ENCODE results near the gene AUP1. TPM values are rescaled to one million over a fixed set of nuclear protein-coding genes. Genes with fewer than 3 reads are reported as not detected.
"Not testable (repeated sequence)": the region's sequence is repeated elsewhere in the genome, so short reads cannot be mapped to it uniquely, and the experiment has no call there.

Gene AUP1
- polyA plus RNA-seq, 1 donor from 2014 or later, result 108 TPM

DNA sequence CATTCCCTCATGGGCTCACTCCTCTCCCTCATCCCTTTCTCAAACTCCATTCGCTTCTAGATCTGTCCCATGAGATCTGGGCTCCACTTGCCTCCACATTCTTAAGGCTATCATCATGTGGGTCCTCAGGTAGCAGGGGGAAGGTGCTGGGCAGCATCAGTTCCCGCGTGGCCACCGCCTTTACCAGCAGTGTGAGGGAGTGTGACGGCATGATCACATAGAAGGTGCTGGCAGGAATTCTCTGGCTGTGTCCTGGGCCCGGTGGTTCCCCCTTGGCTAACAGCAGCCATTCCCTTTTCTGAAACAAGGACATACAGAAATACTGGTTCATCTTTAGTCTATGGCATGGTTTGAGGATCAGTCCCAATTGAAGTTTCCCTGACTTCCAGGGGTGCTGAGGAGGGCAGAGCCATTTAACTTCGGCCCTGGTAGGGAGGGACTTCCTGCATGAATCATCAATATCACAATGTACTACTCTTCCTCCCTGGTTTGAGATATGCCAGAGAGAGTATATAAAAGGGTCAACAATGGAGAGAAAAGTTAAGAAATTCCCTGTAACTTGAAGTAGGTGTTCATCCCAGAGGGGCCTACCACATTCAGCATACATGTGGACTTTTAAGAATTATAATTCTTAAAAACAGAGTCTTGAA lies 32.7 kb upstream of the AUP1 start:
- H3K4me3 Mint-ChIP-seq, result no peak overlapping the region
- H3K27me3 Mint-ChIP-seq, result peaks cover 3% of the 10 kb centered on the region
- H3K36me3 Mint-ChIP-seq, result peaks cover 5% of the 10 kb centered on the region
- H3K4me1 Mint-ChIP-seq, result peaks cover 0 to 2% (median 0%) of the 10 kb centered on the region in 3 donors
- no peaks in the 10 kb centered on the region for H3K9me3 Mint-ChIP-seq
- no peak overlapping the region for H3K27ac Mint-ChIP-seq

DNA sequence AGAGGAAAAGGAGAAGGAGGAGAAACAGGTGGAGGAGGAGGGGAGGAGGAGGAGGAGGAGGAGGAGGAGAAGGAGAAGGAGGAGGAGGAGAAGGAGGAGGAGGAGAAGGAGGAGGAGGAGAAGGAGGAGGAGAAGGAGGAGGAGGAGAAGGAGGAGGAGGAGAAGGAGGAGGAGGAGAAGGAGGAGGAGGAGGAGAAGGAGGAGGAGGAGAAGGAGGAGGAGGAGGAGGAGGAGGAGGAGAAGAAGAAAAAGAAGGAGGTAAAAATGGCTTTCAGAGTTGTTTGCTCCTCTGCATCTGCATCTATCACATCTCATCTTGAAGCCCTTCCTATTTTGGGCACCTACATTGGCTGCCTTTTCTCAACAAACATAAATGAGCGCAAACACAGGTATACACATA lies 31.5 kb upstream of the AUP1 start:
- H3K4me3 Mint-ChIP-seq, H3K4me1 Mint-ChIP-seq, H3K36me3 Mint-ChIP-seq, H3K27me3 Mint-ChIP-seq, H3K27ac Mint-ChIP-seq, H3K9me3 Mint-ChIP-seq: not testable (repeated sequence)

DNA sequence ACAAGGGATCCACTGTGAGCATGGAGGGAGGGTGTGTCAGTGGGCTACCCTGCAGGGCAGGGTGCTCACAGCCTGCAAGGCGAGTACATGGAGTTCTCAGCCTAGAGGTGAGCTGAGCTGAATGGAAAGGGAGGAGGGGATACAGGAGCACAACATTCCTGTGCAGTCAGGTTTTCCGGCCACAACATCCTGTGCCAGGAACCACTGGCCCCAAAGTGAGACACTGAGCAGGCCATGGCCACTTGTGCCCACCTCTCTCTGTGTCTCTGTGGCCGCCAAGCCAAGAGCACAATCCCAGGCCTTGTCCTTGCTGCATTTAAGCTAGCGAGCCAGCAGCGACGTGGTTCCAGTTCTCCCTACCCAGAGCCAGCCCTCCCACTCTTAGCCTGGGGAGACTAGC lies 31.1 kb upstream of the AUP1 start:
- Mint-ChIP-seq H3K27me3 (peaks cover 3% of the 10 kb centered on the region), H3K36me3 (peaks cover 4% of the 10 kb centered on the region), H3K4me1 (peaks cover 0 to 6% (median 4%) of the 10 kb centered on the region in 3 donors), H3K27ac (no peak overlapping the region), H3K4me3 (no peak overlapping the region), H3K9me3 (no peaks in the 10 kb centered on the region)

DNA sequence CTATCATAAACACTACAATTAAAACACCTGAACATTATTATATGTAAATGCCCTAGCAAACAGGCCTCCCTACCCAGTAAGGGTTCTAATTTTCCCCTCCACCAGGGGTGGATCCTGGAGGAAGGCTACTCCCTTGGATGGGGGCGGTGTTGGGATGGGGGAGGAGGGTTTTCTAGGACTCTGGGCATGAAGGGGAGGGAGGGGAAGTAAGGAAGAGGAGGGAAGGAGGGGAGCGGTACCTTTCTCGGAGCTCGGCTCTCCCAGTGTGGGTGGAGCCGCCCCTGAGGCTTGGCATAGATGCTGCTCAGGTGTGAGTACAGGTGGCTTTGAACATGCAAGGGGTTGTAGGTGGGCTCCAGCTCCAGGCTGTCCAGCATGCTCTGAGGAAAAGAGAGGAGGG lies 30.4 kb upstream of the AUP1 start:
- Mint-ChIP-seq H3K36me3 (peaks cover 4% of the 10 kb centered on the region), H3K27ac (peak overlapping the region in 1 of 3 donors; percentile 76), H3K9me3 (no peaks in the 10 kb centered on the region), H3K4me1 (peaks cover 5 to 8% (median 7%) of the 10 kb centered on the region in 3 donors), H3K27me3 (peaks cover 3% of the 10 kb centered on the region), H3K4me3 (no peak overlapping the region)

DNA sequence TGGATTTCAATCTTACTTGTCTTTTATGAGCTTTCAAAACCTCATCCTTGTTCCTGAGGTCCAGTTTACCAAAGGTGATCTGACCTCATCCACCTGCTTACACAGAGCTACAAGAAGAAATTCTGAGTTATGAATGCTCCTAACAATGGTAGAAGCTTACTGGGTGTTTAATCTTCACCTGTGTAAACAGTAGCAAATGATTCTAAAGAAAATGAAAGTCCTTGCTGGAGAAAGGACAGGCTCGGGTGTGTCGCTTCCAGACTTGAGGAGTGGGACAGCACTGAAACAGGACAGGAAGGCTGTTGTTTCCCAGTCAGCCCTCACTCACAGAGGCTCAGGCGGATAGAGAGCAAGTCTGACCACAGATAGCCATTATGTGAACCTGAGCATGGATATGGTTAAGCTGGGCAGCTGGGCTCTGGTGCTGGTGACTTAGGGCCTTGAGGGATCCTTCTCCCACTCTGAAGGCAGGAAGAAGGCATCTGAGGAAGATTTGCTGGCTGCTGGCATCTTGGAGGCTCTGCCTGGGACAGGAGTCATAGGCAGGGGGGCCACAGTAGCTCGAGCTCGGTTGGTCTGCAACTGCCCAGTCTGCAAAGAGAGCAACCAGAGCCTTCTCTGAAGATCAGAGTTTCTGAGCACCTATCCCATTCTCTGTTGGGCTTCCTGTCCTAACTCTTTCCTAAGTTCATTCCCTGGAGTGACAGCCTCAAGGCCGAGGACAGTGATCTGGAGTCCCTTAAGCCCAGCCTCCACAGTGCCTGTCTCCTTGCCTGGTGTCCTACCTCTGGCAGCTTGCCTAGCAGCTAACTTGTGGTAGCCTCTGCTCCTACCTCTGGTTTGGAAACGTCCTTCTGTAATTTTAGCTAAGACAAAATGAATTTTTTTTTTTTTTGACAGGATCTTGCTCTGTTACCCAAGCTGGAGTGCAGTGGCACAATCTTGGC lies 29.1 kb upstream of the AUP1 start:
- Mint-ChIP-seq H3K4me1 (peaks cover 8 to 9% (median 8%) of the 10 kb centered on the region in 3 donors), H3K4me3 (peak overlapping the region in 1 of 4 donors; percentile 50), H3K27ac (peak overlapping the region in 2 of 3 donors; percentile 13 to 51), H3K36me3 (peaks cover 2% of the 10 kb centered on the region), H3K9me3 (no peaks in the 10 kb centered on the region), H3K27me3 (peaks cover 3% of the 10 kb centered on the region)

GRCh38 chr2:74556831-74557370 lies 27.4 kb upstream of the AUP1 start:
- Mint-ChIP-seq H3K9me3 (no peaks in the 10 kb centered on the region), H3K36me3 (peaks cover 2% of the 10 kb centered on the region), H3K27ac (peak overlapping the region in 1 of 3 donors; percentile 73), H3K27me3 (peaks cover 5% of the 10 kb centered on the region), H3K4me3 (peak overlapping the region in 2 of 4 donors; percentile 58 to 94), H3K4me1 (peaks cover 14% of the 10 kb centered on the region in 3 donors)

DNA sequence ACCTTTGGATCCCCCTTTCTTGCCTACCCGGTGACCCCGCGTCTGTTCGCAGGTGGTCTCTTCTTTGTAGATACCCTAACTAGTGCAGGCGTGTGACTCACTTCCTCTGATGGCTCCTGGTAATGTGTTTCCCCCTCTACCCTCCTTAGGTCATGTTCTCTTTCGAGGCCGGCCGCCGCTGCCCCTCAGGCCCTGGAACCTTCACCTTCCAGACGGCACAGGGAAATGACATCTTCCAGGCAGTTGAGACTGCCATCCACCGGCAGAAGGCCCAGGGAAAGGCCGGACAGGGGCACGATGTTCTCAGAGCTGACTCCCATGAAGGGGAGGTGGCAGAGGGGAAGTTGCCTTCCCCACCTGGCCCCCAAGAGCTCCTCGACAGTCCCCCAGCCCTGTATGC lies 26.7 kb upstream of the AUP1 start:
- Mint-ChIP-seq H3K4me1 (peaks cover 14 to 16% (median 14%) of the 10 kb centered on the region in 3 donors), H3K27me3 (peaks cover 5% of the 10 kb centered on the region)

GRCh38 chr2:74555610-74556103 lies 26.2 kb upstream of the AUP1 start:
- H3K27ac Mint-ChIP-seq, result peak overlapping the region; percentile 87 to 94 (median 92)
- H3K36me3 Mint-ChIP-seq, result no peaks in the 10 kb centered on the region
- peaks cover 5% of the 10 kb centered on the region for H3K27me3 Mint-ChIP-seq
- no peaks in the 10 kb centered on the region for H3K9me3 Mint-ChIP-seq
- H3K4me3 Mint-ChIP-seq, result peak overlapping the region; percentile 93 to 96 (median 95)
- H3K4me1 Mint-ChIP-seq, result peaks cover 14 to 16% (median 14%) of the 10 kb centered on the region in 3 donors

More for the DNA sequence above, 26.7 kb upstream of the AUP1 start:
- Mint-ChIP-seq H3K9me3 (no peaks in the 10 kb centered on the region), H3K27ac (peak overlapping the region in 2 of 3 donors; percentile 73 to 87), H3K36me3 (peaks cover under 1% of the 10 kb centered on the region), H3K4me3 (peak overlapping the region; percentile 93 to 96 (median 95))

GRCh38 chr2:74554820-74555531 lies 25.5 kb upstream of the AUP1 start:
- H3K27me3 Mint-ChIP-seq, result peaks cover 4% of the 10 kb centered on the region

DNA sequence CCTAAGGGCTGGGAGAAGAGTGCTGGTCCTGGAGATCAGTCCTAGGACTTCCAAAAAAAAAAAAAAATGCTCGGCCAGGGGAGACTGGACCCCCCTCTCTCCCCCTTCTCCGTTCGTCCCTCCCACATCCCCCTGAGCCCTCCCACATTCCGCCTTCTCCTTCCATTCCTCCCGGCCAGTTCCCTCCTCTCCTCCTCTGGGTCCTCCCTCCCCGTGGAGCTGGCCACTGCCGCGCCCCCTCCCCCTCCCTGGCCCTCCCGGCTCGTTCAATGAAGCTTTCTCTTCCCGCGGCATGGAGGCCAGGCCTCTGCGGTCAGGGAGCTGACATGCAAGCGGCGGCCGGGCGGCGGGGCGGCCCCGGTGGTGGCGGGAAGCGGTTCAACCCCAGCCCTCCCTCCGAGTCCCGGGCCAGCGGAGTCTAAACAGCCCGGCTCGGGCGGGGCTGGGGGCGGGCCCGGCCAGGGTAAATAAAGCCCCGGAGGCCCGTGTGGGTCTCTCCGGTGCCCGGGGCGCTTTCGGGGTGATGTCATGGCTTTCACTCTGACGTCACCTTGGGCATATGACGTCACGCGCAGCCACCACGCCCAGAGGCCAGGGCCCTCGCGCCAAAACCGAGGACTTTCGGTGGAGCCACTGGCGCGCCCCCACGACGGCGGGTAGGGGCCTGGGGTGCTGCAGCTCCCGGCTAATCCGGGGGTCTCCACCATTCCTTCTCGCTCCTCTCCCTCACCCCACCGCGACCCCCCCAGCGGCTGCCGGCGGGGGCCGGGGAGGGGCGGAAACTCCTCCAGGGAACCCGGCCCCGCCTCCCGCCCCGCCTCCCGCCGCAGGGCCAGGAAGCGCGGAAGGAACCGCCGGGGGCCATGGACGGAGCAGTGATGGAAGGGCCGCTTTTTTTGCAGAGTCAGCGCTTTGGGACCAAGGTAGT lies 24.6 kb upstream of the AUP1 start, which contains the start of the genes DOK1 and LOXL3:
TSS of gene DOK1 (plus strand) at position 829 of the 928 bp plus-strand sequence. CDS start at position 864, 35 bp downstream.
TSS of gene LOXL3 (minus strand) at position 51 of the 928 bp plus-strand sequence. CDS start 1,308 bp downstream, outside the sequence.
- H3K27ac Mint-ChIP-seq, result peak within 1 kb of the TSS; percentile 92 to 97 (median 94)
- no peaks in the 10 kb centered on the region for H3K9me3 Mint-ChIP-seq
- peaks cover 9% of the 10 kb centered on the region for H3K27me3 Mint-ChIP-seq
- H3K4me3 Mint-ChIP-seq, result peak within 1 kb of the TSS; percentile 93 to 96 (median 95)
- H3K36me3 Mint-ChIP-seq, result no peaks in the 10 kb centered on the region
- H3K4me1 Mint-ChIP-seq, result peaks cover 14 to 20% (median 14%) of the 10 kb centered on the region in 3 donors

More at GRCh38 chr2:74554820-74555531, 25.5 kb upstream of the AUP1 start:
- Mint-ChIP-seq H3K4me1 (peaks cover 14 to 16% (median 14%) of the 10 kb centered on the region in 3 donors), H3K27ac (peak overlapping the region; percentile 92 to 97 (median 94)), H3K36me3 (no peaks in the 10 kb centered on the region), H3K4me3 (peak overlapping the region; percentile 93 to 96 (median 95)), H3K9me3 (no peaks in the 10 kb centered on the region)

DNA sequence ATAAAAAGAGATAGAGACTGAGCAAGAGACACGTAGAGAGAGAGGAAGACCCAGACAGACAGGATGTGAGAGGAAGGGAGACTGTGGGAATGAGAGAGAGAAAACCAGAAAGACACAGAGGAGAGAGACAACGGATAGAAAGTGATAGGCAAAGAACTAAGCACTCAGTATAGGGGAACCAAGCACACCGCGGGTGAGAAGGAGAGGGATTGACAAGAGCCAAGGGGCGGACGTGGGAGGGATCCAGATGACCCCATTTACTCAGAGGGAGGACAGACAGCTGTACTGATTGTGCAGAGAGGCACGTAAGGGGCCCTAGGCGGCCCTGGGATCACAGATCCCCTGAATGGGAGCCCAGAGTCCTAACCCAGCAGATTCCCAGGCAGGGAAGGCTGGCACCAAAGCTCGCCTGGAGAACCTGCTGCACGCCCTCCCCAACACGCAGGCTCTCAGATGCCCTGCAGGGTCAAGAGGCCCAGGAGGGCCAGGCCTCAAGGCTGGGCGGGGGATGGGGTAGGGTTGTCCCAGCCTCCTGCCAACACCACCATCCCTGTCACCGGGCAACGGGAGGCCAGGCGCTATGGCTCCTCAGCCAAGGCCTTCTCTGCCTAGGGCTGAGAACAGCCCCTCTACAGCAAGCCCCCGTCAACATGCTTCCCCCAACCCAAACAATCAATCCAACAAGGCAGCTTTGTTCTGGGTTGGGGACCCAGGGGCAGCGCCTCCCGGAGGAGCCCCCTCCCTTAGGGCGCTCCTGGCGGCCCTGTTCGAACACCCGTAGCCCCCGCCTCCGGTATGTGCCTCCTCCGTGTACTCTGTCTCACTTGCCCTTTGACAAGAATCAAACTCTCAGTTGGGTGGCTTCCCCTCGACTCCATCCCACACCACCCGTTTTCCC lies 23.7 kb upstream of the AUP1 start:
- H3K4me1 Mint-ChIP-seq, result peaks cover 17 to 24% (median 18%) of the 10 kb centered on the region in 3 donors
- H3K36me3 Mint-ChIP-seq, result no peaks in the 10 kb centered on the region
- peak overlapping the region; percentile 70 to 97 (median 80) for H3K27ac Mint-ChIP-seq
- peaks cover 14% of the 10 kb centered on the region for H3K27me3 Mint-ChIP-seq
- H3K9me3 Mint-ChIP-seq, result no peaks in the 10 kb centered on the region
- H3K4me3 Mint-ChIP-seq, result peak overlapping the region; percentile 64 to 96 (median 87)
